GM21576 (cell line): ENCODE measurements around the gene BTNL9.
"Not testable (repeated sequence)": the region's sequence is repeated elsewhere in the genome, so short reads cannot be mapped to it uniquely, and the experiment has no call there.

Experiments used
- ATAC-seq: cut with Tn5 transposase; IDR thresholded peaks from one replicate; pipeline ENCODE4 v1.9.1; 2021; ENCODE audit warnings: mild to moderate bottlenecking, moderate library complexity; ENCODE audit not compliant: unreplicated experiment

Gene BTNL9

DNA sequence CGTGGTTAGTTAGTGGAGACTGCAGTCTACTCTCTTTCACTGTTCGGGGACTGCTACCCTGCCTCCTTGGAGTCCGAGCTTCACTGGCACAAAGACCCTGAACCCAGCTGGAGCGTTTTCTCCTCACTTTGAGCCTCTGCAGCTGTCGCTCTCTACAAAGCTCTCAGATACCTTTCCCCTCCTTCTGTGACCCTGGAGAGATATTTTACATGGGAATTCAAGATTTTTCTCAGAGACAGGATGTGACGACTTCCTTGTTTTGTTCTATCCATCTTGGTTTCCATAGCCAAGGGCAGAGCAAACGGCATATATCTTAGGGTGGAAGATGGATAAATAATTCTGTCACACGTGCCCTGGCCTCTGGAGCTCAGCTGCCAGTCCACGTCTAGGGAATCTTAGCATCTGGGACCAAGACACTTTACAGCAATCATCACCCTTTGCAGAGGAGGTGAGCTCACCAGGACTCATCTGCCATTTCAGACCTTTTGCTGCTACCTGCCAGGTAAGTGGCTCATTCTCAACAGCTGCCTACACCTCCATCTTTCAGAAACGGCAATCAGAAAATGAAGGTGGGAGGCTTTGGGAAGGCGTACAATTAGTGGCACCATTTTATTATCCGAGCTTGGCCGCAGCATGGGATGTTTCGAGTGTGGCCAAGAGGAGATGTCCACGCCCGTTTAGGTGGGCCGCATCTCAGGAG, at the start of gene BTNL9:
Gene BTNL9 (plus strand): TSS at position 336 of the 700 bp plus-strand sequence. CDS start 5,224 bp downstream, outside the sequence.
- ATAC-seq: no peak

DNA sequence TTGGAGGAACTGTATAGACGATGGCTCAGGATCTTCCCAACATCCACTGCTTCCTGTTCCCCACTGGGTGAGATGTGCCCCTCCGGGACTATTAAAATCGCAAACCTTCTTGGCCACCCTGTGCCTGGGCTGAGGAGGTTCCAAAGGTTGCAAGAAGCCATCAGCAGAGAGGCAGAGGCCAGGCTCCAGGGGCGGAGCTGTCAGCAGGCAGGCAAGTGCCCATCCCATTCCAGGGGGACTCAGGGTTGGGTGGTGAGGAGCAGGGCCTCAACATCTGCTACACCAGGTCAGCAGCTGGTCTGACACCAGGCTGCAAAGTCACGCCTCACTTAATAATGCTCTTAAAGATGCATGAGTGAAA, 49.2 kb upstream of the BTNL9 start:
- ATAC-seq: no peak

DNA sequence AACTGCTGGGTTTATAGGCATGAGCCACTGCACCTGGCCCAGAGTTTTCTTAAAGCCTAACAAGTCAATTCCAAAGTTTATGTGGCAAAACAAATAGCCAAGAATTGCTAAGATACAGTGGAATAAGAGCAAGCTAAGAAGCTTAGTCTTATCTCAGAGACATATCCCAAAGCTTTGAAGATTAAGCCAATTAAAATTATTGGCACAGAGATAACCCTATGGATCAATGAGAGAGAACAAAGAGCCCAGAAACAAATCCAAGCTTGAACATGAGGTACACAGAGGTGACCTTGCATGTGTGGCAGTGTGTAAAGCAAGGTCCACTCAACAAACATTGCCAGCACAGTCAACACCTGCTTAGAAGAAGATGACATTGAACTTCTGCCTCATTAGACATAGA, 38.1 kb upstream of the BTNL9 start:
- ATAC-seq: no peak

DNA sequence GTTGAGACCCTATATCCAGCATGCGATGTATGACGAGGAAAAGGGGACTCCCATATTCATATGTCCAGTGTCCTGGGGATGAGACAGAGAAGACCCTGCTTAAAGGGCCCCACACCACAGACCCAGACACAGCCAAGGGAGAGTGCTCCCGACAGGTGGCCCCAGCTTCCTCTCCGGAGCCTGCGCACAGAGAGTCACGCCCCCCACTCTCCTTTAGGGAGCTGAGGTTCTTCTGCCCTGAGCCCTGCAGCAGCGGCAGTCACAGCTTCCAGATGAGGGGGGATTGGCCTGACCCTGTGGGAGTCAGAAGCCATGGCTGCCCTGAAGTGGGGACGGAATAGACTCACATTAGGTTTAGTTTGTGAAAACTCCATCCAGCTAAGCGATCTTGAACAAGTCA, 34.3 kb upstream of the BTNL9 start:
- ATAC-seq: no peak

DNA sequence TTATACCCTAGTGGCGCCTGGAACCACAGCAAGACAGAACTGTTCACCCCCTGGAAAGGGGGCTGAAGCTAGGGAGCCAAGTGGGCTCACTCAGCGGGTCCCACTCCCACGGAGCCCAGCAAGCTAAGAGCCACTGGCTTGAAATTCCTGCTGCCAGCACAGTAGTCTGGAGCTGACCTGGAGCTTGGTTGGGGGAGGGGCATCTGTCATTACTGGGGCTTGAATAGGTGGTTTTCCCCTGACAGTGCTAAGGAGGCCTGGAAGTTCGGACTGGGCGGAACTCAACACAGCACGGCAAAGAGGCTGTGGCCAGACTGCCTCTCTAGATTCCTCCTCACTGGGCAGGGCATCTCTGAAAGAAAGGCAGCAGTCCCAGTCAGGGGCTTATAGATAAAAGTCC, 31.9 kb upstream of the BTNL9 start:
- no peak for ATAC-seq

DNA sequence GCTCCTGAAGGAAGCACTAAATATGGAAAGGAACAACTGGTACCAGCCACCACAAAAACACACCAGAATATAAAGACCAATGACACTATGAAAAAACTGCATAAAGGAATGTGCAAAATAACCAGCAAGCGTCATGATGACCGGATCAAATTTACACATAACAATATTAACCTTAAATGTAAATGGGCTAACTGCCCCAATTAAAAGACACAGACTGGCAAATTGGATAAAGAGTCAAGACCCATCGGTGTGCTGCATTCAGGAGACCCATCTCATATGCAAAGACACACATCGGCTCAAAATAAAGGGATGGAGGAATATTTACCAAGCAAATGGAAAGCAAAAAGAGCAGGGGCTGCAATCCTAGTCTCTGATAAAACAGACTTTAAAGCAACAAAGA, 30.0 kb upstream of the BTNL9 start:
- not testable (repeated sequence) for ATAC-seq

DNA sequence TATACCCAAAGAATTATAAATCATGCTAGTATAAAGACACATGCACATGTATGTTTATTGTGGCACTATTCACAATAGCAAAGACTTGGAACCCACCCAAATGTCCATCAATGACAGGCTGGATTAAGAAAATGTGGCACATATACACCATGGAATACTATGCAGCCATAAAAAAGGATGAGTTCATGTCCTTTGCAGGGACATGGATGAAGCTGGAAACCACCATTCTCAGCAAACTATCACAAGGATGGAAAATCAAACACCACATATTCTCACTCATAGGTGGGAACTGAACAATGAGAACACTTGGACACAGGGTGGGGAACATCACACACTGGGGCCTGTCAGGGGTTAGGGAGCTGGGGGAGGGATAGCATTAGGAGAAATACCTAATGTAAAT, 25.4 kb upstream of the BTNL9 start:
- ATAC-seq: not testable (repeated sequence)

DNA sequence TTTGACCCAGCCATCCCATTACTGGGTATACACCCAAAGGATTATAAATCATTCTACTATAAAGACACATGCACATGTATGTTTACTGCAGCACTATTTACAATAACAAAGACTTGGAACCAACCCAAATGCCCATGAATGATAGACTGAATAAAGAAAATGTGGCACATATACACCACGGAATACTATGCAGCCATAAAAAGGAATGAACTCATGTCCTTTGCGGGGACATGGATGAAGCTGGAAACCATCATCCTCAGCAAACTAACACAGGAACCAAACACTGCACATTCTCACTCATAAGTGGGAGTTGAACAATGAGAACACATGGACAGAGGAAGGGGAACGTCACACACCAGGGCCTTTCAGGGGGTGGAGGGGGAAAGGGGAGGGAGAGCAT, 22.6 kb upstream of the BTNL9 start:
- ATAC-seq: not testable (repeated sequence)

DNA sequence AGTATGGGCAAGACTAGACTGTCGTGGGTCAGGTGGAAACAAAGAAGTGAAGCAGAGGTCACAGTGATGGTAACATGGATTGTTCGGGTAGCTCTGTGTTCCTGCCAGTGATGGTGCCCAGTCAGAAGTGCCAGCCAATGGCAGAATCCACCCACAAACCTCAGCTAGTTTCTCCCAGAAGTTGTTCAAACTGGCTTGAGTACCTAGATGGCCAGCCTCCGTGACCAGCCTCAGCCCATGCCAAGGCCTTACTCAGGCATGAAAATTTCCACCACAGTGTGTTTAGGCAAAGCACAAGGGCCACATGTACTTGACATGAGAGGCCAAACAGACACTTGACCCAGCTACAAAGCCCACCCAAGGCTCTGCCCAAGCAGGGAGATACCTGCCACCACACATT, 19.4 kb upstream of the BTNL9 start:
- no peak for ATAC-seq

DNA sequence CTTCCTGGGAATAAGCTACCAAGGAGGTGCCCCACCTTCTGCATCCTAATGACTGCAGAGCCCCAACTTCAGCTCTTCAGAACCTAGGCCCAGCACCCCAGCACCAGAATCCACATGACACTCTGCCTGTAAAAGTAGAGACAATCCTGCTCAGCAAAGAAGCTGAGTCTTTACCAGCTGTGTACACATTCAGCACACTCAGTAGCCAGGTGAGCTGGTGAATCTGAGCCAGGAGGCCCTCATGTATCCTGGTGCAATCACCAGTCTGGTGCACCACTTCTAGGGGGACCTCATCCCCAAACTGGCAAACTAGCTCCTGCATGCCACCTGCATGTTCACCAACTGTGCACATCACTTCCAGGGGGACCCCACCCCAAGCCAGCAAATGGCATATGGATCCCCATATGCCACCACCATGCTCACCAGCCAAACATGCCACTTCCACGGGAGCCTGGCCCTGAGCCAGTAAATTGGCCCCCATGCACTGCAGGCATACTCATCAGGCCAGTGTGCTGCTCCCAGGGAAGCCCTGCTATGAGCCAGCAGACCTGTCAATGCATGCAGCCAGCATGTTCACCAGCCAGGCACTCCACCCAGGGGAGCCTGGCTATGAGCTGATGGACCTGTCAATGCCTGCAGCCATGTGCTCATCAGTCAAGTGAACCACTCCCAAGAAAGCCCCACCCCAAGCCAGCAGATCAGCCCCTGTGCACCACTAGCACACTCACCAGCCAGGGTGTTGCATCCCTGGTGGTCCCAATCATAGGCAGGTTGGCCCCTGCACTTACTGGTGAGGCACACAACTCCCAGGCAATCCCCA, 15.6 kb upstream of the BTNL9 start:
- ATAC-seq: no peak

DNA sequence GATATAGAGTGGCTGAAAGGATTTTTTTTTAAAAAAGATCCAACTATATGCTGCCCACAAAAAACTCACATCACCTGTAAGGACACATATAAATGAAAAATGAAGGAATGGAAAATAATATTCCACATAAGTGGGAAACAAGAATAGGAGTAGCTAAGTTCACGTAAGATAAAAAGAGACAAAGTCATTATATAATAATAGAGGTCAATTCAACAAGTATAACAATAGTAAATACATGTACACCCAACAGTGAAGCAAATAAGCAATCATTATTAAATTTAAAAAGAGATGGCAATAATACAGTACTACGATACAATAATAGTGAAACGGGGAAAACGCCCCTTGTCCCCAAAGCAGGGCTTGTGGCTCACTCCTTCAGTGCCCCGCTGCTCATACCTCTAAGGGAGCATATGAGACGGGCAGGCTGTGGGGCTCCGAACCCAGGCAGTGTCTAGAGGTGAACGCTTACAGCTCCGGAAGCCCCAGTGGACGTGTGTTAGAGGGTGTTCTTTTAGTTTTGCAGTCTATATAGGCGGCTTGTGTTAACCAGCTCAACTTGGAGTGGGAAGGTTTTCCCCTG, 12.5 kb upstream of the BTNL9 start:
- ATAC-seq: no peak

DNA sequence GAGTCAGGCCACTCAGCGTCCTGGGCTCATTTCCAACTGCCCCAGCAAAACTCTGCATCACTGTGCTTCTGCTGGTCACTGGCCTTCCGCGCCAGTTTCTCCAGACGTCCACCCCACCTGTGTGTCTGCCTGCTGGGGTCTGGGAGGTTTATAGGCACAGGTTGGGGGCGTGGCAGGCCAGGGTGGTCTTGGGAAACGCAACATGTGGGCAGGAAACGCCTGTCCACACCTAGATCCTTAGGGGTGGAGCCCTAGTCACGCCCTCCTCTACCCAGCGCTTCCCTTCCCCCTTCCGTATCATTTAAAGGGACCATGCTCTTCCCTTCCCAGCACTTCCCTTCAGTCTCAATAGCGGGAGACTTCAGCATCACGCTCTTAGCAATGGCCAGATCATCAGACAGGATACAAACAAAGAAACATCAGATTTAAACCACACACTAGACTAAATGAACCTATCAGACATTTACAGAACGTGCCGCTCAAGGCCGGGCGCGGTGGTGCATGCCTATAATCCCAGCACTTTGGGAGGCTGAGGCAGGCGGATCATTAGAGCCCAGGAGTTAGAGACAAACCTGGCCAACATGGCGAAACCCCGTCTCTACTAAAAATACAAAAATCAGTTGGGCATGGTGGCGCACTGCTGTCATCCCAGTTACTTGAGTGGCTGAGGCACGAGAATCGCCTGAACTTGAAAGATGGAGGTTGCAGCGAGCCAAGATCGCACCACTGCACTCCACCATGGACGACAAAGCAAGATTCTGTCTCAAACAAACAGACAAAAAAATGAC, 11.8 kb upstream of the BTNL9 start:
- ATAC-seq: no peak

DNA sequence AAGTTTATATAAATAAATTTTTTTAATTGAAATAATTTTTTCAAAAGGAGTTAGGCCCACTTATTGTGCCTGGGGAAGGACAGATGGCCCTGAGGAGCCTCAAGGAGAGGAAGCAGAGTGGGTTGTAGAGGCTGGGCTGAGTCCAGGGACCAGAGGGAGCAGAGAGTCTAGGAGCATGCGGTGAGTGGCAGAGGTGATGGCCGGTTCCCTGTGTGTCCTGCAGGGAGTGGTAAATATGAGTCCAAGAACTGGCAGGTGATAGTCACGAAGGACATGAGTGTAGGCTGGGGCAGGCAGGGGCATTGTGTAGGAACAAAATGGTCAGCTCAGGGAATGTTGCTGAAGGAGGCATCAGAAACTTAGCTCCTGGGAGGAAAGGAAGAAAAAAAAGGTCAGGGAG, 8.3 kb upstream of the BTNL9 start:
- ATAC-seq: no peak

DNA sequence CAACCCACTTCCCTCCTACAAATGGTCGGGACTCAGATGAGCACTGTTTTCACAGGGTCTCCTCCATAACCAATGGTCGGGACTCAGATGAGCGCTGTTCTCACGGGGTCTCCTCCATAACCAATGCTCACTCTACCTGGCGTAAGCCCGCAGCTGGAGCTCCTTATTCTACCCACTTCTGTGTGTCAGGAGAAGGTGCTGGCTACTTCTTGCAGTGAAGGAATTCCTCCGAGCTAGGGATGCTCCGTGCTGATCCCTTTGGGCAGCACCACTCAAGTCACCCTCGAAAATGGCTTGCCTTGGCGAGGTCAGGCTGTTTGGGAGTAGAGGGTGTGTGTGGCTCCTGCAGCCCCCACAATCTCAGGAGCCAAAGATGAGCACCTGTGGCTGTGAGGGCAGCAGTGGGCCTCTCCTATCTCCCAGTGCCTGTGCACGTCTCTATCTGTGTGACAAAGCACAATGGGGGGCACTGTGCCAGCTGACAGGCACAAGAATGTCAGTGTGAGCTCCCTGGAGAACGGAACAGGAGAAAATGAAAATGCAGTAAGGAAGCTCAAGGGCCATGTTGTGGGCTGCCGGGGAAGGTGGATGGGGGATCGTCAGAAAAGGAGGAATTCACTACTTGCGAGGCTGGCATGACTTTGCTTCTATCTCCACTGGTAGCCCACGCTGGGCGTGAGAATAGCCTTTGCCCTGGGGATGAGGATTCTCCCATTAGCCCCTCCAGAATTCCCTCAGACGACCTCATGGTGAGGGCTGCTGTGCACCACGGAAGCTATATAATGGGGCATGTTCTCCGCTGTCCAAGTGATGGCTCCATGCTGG, 3.9 kb upstream of the BTNL9 start:
- ATAC-seq: no peak

DNA sequence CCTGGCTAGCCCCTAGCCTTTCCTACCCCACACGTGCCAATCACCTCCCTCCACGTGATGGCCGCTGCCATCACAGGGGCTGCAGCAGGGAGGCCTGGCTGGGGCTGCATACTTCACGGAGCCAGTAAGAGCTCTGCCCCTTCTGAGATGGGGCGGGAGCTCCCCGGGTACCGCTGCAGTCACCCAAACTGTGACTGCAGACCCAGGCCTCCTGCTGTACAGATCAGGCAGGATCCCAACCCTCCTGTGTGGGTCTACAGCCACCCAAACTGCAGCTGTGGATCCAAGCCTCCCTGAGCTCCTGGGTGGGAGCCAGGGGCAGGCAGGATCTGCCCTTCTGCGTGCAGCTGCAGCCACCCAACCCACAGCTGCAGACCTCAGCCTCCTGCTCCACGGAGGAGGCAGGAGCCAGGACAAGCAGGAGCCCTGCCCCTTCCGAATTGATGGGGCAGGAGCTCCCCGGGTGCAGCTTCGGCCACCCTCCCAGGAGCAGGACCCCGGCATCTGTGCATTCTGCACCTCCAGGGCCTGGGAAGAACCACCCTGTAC, 3.2 kb upstream of the BTNL9 start:
- no peak for ATAC-seq

DNA sequence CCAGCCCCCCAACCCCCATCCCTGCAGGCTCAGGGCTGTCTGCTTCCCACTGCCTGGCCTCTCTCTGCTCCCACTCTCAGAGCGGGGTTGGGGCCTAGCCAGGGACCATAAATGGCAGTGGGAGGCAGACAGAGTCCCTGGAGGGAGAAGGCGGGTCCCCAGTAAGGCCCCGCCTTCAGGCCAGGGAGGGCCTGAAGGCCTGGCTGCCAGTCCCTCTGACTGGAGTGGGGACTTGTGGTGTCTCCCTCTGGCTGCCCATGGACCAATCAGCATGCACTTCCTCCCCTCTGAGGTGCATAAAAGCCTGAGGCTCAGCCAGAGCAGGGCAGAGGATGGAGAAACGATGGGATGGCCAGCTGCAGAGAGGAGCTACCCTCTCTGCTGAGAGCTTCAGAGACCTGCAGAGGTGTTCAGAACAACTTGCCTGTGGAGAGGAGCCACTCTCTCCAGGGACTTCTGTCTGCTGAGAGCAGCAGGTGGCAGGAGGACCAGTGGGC, 2.7 kb upstream of the BTNL9 start:
- no peak for ATAC-seq

DNA sequence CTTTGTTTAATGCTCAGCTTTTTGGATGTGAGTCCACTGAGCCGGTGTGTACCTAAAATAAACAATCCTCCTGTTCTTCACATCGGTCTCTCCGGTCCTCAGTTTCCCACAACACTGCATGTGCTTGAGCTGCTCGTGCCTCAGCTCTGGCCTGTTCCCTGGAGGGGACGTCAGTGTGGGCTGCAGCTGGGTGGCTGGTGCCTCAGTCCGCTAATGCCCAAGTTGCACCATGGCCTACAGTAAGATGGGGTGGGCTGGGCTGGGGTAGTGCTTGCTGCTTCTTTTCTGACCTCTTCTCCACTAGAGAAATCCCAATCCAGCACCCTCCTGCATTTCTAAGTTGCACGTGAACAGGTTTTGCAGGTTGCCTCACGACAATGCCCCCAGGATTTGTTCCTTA, 595 bp upstream of the BTNL9 start:
- ATAC-seq: no peak

DNA sequence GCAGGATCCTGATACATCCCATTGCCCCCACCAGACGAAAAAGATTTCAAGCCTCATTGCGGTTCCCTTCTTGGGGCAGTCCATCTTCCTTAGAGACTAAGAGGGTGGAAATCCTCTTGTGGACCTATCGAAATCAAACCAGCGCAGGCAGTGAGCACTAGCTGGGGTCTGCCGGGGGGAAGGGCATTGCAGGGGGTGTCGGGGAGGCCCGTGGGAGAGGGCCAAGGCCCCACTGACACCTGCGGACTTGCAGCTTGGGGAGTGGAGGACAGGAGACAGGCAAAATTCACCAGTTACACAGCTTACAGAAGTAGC, 522 bp downstream of the BTNL9 start:
- no peak for ATAC-seq

DNA sequence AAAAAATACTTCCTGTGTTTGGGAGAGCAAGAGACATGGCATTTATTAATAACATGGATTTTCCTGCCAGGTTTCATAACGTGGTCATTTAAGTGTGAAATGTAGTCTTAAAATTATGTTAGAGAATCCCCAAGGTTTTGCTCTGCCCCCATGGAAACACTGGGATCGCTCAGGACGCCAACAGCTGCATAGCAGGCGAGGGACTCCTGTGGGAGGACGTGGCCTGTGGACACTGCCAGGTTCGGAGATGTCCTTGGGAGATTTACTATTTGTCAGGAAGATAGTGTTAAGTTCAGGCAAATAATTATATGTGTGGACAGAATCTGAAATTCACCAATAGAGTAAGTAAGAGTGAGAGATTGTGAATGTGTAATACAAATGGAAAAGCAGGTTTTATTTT, 977 bp downstream of the BTNL9 start:
- no peak for ATAC-seq

DNA sequence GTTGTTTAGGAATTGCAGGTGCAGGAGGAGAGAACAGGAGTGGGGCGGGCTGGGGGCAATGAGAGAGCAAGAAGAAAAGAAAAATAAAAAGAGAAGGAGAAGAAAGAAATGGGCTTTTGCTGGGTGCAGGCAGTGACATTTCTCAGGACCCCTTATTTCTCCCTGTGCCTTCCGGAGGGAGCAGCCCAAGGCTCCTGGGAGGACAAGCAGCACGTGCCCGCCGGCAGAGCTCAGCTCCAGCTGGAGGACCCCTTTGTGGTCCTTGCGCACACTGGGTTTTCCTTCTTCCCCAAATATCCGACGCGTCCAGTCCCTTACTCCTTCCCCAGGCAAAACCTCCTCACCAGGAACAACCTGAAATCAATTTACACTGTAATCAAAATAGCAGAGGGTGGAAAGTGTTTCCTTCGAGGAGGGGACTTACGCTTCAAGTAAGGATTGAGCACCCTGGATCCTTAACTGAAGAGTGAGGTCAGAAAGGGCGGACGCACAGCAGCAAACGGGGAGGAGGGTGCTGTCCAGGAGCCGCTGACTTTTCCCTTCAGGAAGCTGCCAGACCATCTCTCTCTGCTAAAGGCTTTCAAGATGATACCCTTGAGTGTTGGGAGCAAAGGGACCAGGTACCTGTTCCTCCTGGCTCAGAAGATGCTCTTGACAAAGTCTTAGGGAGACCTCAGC, 2.1 kb downstream of the BTNL9 start:
- ATAC-seq: no peak
